H1 (cell line): ENCODE measurements around the gene MCEMP1. TPM values are rescaled to one million over a fixed set of nuclear protein-coding genes. Genes with fewer than 3 reads are reported as not detected.

Experiments used
- CTCF ChIA-PET: fragments of 300-600 bp; sonication (Branson Sonifier 250); formaldehyde crosslinking; loops from one replicate; lab custom pipeline; 2021; ENCODE audit not compliant: partially characterized antibody; lab: Charles Lee
- POLR2A ChIA-PET: fragments of 300-600 bp; sonication (Branson Sonifier 250); formaldehyde crosslinking; loops from one replicate; lab custom pipeline; 2021; ENCODE audit warnings: inconsistent platforms; ENCODE audit not compliant: partially characterized antibody; lab: Charles Lee
- DNase-seq, 2 experiments: peaks; one replicate each; pipeline versions ENCODE4 v3.0.0 to v3.0.0-alpha.2; 2010 to 2022; ENCODE audit warnings: low spot score in 2 of 2, low read depth in 1 of 2, mixed read lengths in 1 of 2
- FAIRE-seq: peaks from 2 replicates; lab custom pipeline; 2011; peaks lifted over from hg19 to GRCh38; lab: Jason Lieb, UNC
- H2AFZ ChIP-seq: 2 replicates; pipeline ENCODE4 v1.8.1; 2012; ENCODE audit warnings: low read length, inconsistent platforms
- H2AK5ac ChIP-seq: 2 replicates; pipeline ENCODE4 v1.6.1; 2013; ENCODE audit warnings: low read depth, low read length
- H2BK120ac ChIP-seq: replicated peaks from 2 replicates; pipeline ENCODE3; 2013; ENCODE audit warnings: low read depth, low read length, inconsistent platforms
- H2BK12ac ChIP-seq: 2 replicates; pipeline ENCODE4 v1.6.1; 2013; ENCODE audit warnings: low read depth, low read length
- H2BK15ac ChIP-seq: 2 replicates; pipeline ENCODE4 v1.6.1; 2013; ENCODE audit warnings: low read length
- H2BK20ac ChIP-seq: 2 replicates; pipeline ENCODE4 v1.6.1; 2013; ENCODE audit warnings: low read length
- H2BK5ac ChIP-seq: 2 replicates; pipeline ENCODE4 v1.6.1; 2013; ENCODE audit warnings: low read depth, low read length
- H3K14ac ChIP-seq: 2 replicates; pipeline ENCODE4 v1.6.1; 2013; ENCODE audit warnings: inconsistent platforms; ENCODE audit not compliant: insufficient read length
- H3K18ac ChIP-seq: 2 replicates; pipeline ENCODE4 v1.6.1; 2013; ENCODE audit warnings: low read length; ENCODE audit errors: extremely low read depth
- H3K23ac ChIP-seq: 2 replicates; pipeline ENCODE4 v1.6.1; 2013; ENCODE audit warnings: inconsistent platforms; ENCODE audit not compliant: insufficient read length
- H3K23me2 ChIP-seq: 2 replicates; pipeline ENCODE4 v1.6.1; 2013; ENCODE audit warnings: low read depth, low read length
- H3K27ac ChIP-seq: 2 replicates; pipeline ENCODE4 v1.6.1; 2011; ENCODE audit warnings: low read depth, low read length, inconsistent platforms
- H3K27me3 ChIP-seq, 4 experiments: replicated peaks in 1 of 4; 1 replicate in 1 of 4; 2 replicates in 3 of 4; pipeline versions ENCODE4 v1.6.1 to v1.8.1; 2011 to 2013; ENCODE audit warnings: low read length in 3 of 4, mild to moderate bottlenecking in 3 of 4, inconsistent platforms in 2 of 4, mixed read lengths in 2 of 4, moderate library complexity in 1 of 4; ENCODE audit not compliant: control insufficient read depth in 3 of 4, insufficient read depth in 3 of 4; ENCODE audit errors: extremely low read depth in 1 of 4
- H3K36me3 ChIP-seq, 4 experiments: 2 replicates each; pipeline versions ENCODE4 v1.6.1 to v1.8.1; 2011 to 2013; ENCODE audit warnings: mild to moderate bottlenecking in 4 of 4, low read length in 3 of 4, moderate library complexity in 2 of 4, control low read depth in 1 of 4, inconsistent platforms in 1 of 4; ENCODE audit not compliant: insufficient read depth in 4 of 4, control insufficient read depth in 2 of 4
- H3K4ac ChIP-seq: replicated peaks from 2 replicates; pipeline ENCODE3; 2013; ENCODE audit warnings: low read length, low read depth, mixed read lengths, inconsistent platforms; ENCODE audit not compliant: insufficient read length
- H3K4me1 ChIP-seq, 4 experiments: replicated peaks in 1 of 4; 1 replicate in 1 of 4; 2 replicates in 3 of 4; pipeline versions ENCODE4 v1.6.1 to v1.8.1; 2011 to 2013; ENCODE audit warnings: low read length in 3 of 4, inconsistent platforms in 2 of 4, mixed read lengths in 1 of 4; ENCODE audit not compliant: insufficient read depth in 4 of 4, control insufficient read depth in 3 of 4
- H3K4me2 ChIP-seq, 2 experiments: 2 replicates each; pipeline versions ENCODE4 v1.6.1 to v1.8.1; 2011 to 2013; ENCODE audit warnings: low read depth in 2 of 2, low read length in 2 of 2, control low read depth in 1 of 2, inconsistent platforms in 1 of 2, mild to moderate bottlenecking in 1 of 2; ENCODE audit not compliant: insufficient read depth in 1 of 2
- H3K4me3 ChIP-seq, 4 experiments: fragments of 200-600, 300-600 bp in 1 of 4; sonication (generic), shearing (Covaris generic), sonication (Bioruptor Twin) in 1 of 4; 2 replicates each; pipeline versions ENCODE4 v1.5.1 to v1.8.1; 2011 to 2016; ENCODE audit warnings: low read length in 4 of 4, low read depth in 3 of 4, control low read depth in 2 of 4, inconsistent platforms in 2 of 4, mild to moderate bottlenecking in 2 of 4, mixed read lengths in 1 of 4, moderate library complexity in 1 of 4; ENCODE audit not compliant: insufficient read depth in 2 of 4; ENCODE audit errors: extremely low read depth in 1 of 4
- H3K56ac ChIP-seq: replicated peaks from 2 replicates; pipeline ENCODE3; 2013; ENCODE audit warnings: low read depth, mild to moderate bottlenecking, mixed read lengths, low read length, inconsistent platforms; ENCODE audit not compliant: insufficient read length
- H3K79me1 ChIP-seq: 2 replicates; pipeline ENCODE4 v1.6.1; 2013; ENCODE audit warnings: low read depth, low read length, control low read depth
- H3K79me2 ChIP-seq, 2 experiments: 2 replicates each; pipeline versions ENCODE4 v1.6.1 to v1.8.1; 2012 to 2013; ENCODE audit warnings: low read length in 2 of 2, mild to moderate bottlenecking in 2 of 2, inconsistent platforms in 1 of 2; ENCODE audit not compliant: insufficient read depth in 2 of 2, control insufficient read depth in 1 of 2
- H3K9ac ChIP-seq, 4 experiments: replicated peaks in 1 of 4; 1 replicate in 1 of 4; 2 replicates in 3 of 4; pipeline versions ENCODE4 v1.6.1 to v1.8.1; 2011 to 2013; ENCODE audit warnings: low read depth in 3 of 4, low read length in 3 of 4, control low read depth in 2 of 4, mild to moderate bottlenecking in 2 of 4, moderate library complexity in 2 of 4, inconsistent platforms in 1 of 4; ENCODE audit errors: extremely low read depth in 1 of 4
- H3K9me3 ChIP-seq, 2 experiments: 2 replicates each; pipeline versions ENCODE4 v1.6.1 to v1.8.1; 2012 to 2013; ENCODE audit warnings: mild to moderate bottlenecking in 2 of 2, moderate library complexity in 2 of 2, control low read depth in 1 of 2, inconsistent platforms in 1 of 2, low read depth in 1 of 2, low read length in 1 of 2, mixed read lengths in 1 of 2; ENCODE audit not compliant: insufficient read depth in 2 of 2
- H4K20me1 ChIP-seq, 2 experiments: replicated peaks in 1 of 2; 2 replicates each; pipeline versions ENCODE3 to v1.8.1; 2011 to 2013; ENCODE audit warnings: inconsistent platforms in 2 of 2, low read length in 2 of 2, mild to moderate bottlenecking in 1 of 2; ENCODE audit not compliant: insufficient read depth in 2 of 2, control insufficient read depth in 1 of 2
- H4K5ac ChIP-seq: 2 replicates; pipeline ENCODE4 v1.6.1; 2013; ENCODE audit warnings: low read length, low read depth, mixed read lengths, inconsistent platforms; ENCODE audit not compliant: insufficient read length
- H4K8ac ChIP-seq: 2 replicates; pipeline ENCODE4 v1.8.0; 2013; ENCODE audit warnings: mild to moderate bottlenecking, moderate library complexity, low read length, inconsistent platforms; ENCODE audit not compliant: insufficient read depth; ENCODE audit errors: extremely low read depth
- H4K91ac ChIP-seq: replicated peaks from 2 replicates; pipeline ENCODE3; 2013; ENCODE audit warnings: low read length, mixed read lengths, inconsistent platforms; ENCODE audit not compliant: insufficient read length
- CBX8 ChIP-seq: fragments of 300-800, 300-1000 bp; sonication (generic); IDR thresholded peaks from 2 replicates; pipeline ENCODE4 v1.7.1; 2016; ENCODE audit warnings: low read depth, low read length, borderline replicate concordance
- CHD2 ChIP-seq: IDR thresholded peaks from 2 replicates; pipeline ENCODE4 v1.6.1; 2012; ENCODE audit warnings: low read length, improper control_type of control experiment
- EP300 ChIP-seq, 2 experiments: IDR thresholded peaks; 1 replicate in 1 of 2; 2 replicates in 1 of 2; pipeline ENCODE4 v1.6.1; 2011 to 2012; ENCODE audit warnings: low read depth in 2 of 2, low read length in 2 of 2, mild to moderate bottlenecking in 2 of 2, borderline replicate concordance in 1 of 2, inconsistent platforms in 1 of 2, moderate library complexity in 1 of 2
- RAD21 ChIP-seq, 2 experiments: IDR thresholded peaks in 1 of 2; conservative IDR thresholded peaks in 1 of 2; 2 replicates each; pipeline ENCODE4 v1.6.1; 2011; ENCODE audit warnings: low read depth in 2 of 2, low read length in 2 of 2, improper control_type of control experiment in 1 of 2, inconsistent platforms in 1 of 2, mild to moderate bottlenecking in 1 of 2, moderate library complexity in 1 of 2
- WGBS, 2 experiments: shearing (Covaris generic) in 1 of 2; methylation state at CpG; one replicate each; pipeline versions ENCODE4 v1.1.6 to v1.1.7; 2013 to 2015; ENCODE audit warnings: low lambda C conversion rate in 2 of 2, mixed read lengths in 2 of 2, inconsistent platforms in 1 of 2, low coverage in 1 of 2, missing lambda C conversion rate in 1 of 2; ENCODE audit not compliant: insufficient replicate concordance in 2 of 2, insufficient coverage in 1 of 2, insufficient read length in 1 of 2; ENCODE audit errors: extremely low coverage in 1 of 2, missing lambda C conversion rate in 1 of 2; 5-methylcytosine and 5-hydroxymethylcytosine counted together
- polyA plus RNA-seq, 7 experiments: library from polyadenylated mRNA; depleted of rRNA in 3 of 7; stranded (reverse) in 5 of 7; unstranded in 2 of 7; fragments of >200 nt in 5 of 7; fragments of 200-250 nt in 2 of 7; gene quantifications; 1 replicate in 5 of 7; 2 replicates in 1 of 7; 4 replicates in 1 of 7; pipeline versions ENCODE4 v1.2.1 to v1.2.3, GENCODE V29; 2011 to 2013; ENCODE audit warnings: missing spikeins in 2 of 7, mixed read lengths in 2 of 7
- total RNA-seq: library from RNA; stranded (reverse); fragmentation: NEBNext Ultra II Directional; extraction: Animal tissue kit (Norgen Biotek cat#: 25700); gene quantifications from 2 replicates; pipeline ENCODE4 v1.2.1, GENCODE V29; 2021
- TF ChIP-seq, protein P1 (sequence below): IDR thresholded peaks from 2 replicates; pipeline ENCODE4 v1.6.1; 2012; ENCODE audit warnings: inconsistent platforms

The MCEMP1 gene
- total and polyA plus RNA-seq, 2 of the 8 experiments (the other 6 are each of a cell fraction or from before 2014, with no cell fraction given), result not detected

- Histone ChIP-seq H3K27ac (0 out of 2 replicates have a peak overlapping the region, but pooled peaks have one; percentile 24), H2AK5ac (no peak overlapping the region), H3K9ac (no peak overlapping the region), H2AFZ (no peak overlapping the region), H2BK5ac (no peak overlapping the region), H3K56ac (no peak overlapping the region), H3K79me1 (no peaks in the 10 kb centered on the region), H3K9me3 (no peaks in the 10 kb centered on the region), H3K14ac (no peak overlapping the region), H3K27me3 (no peaks in the 10 kb centered on the region; a peak in 1 of 7 replicates), H3K23ac (no peak overlapping the region), H3K18ac (no peak overlapping the region), H3K79me2 (no peaks in the 10 kb centered on the region), H3K4ac (no peak overlapping the region), H2BK120ac (no peak overlapping the region), H4K5ac (no peak overlapping the region), H3K4me1 (no peaks in the 10 kb centered on the region; a peak in 1 of 7 replicates), H4K91ac (no peak overlapping the region), H3K4me2 (no peak overlapping the region), H3K4me3 (no peak overlapping the region), H2BK20ac (no peak overlapping the region), H3K23me2 (0 out of 2 replicates have a peak, but pooled peaks cover 1% of the 10 kb centered on the region), H3K36me3 (no peaks in the 10 kb centered on the region), H4K8ac (peak overlapping the region; percentile 3; the same call in 1 of the 2 replicates), H2BK15ac (no peak overlapping the region), H4K20me1 (no peaks in the 10 kb centered on the region), H2BK12ac (no peak overlapping the region)
- 86% methylated on average over 21 of the region's 24 CpGs; no CpG with 5 or more reads in 1 of the 2 experiments for WGBS, 2 experiments
- CTCF ChIA-PET, result interaction anchor here (0.6 kb wide), 1 partner anchor 881 kb away, joined by 3 read pairs; no protein-coding TSS in a partner anchor
- FAIRE-seq (no peak), DNase-seq (no peak)
- TF ChIP-seq, protein P1, sequence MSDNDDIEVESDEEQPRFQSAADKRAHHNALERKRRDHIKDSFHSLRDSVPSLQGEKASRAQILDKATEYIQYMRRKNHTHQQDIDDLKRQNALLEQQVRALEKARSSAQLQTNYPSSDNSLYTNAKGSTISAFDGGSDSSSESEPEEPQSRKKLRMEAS, result no peak
- no peak for TF ChIP-seq CBX8
- no peak for TF ChIP-seq RAD21 (IDR thresholded peaks at IDR 0.05 in 1 of 2, conservative IDR thresholded peaks at IDR 0.05 in 1 of 2; ENCODE audit: low read depth in 2 of 2, low read length in 2 of 2)
- no peak for TF ChIP-seq EP300 (IDR thresholded peaks at IDR 0.05; ENCODE audit: borderline replicate concordance in 1 of 2, low read depth in 2 of 2, low read length in 2 of 2)
- no peak for TF ChIP-seq CHD2
- POLR2A ChIA-PET, result interaction anchor here (0.7 to 1.0 kb wide), 2 partner anchors 20 to 805 kb away, joined by 3 read pairs; no protein-coding TSS in a partner anchor
These were observed 28.7 kb downstream of the MCEMP1 start for GRCh38 chr19:7705387-7706187.
